H7 (cell line): Measurements from ENCODE around the gene MRPL37. TPM values are rescaled to one million over a fixed set of nuclear protein-coding genes. Genes with fewer than 3 reads are reported as not detected.
"Not testable (repeated sequence)": the region's sequence is repeated elsewhere in the genome, so short reads cannot be mapped to it uniquely, and the experiment has no call there.

Source experiments
- DNase-seq: peaks from one replicate; pipeline ENCODE4 v3.0.0; 2012
- H3K27me3 ChIP-seq: 2 replicates; pipeline ENCODE4 v1.6.0; 2011; ENCODE audit warnings: mild to moderate bottlenecking, low read length; ENCODE audit not compliant: control insufficient read depth, insufficient read depth
- H3K36me3 ChIP-seq: replicated peaks from 2 replicates; pipeline ENCODE4 v1.5.1; 2011; ENCODE audit warnings: low read length; ENCODE audit not compliant: control insufficient read depth, insufficient read depth
- H3K4me3 ChIP-seq: 2 replicates; pipeline ENCODE4 v1.5.1; 2011; ENCODE audit warnings: low read depth, mild to moderate bottlenecking, control low read depth, low read length, moderate library complexity; ENCODE audit not compliant: insufficient read depth
- total RNA-seq: library from RNA; depleted of rRNA; stranded (reverse); fragments of >200 nt; shearing (Covaris generic); gene quantifications from 2 replicates; pipeline ENCODE4 v1.2.3, GENCODE V29; 2014

MRPL37 gene
- total RNA-seq, 1 experiment from 2014 or later = 275 TPM

DNA sequence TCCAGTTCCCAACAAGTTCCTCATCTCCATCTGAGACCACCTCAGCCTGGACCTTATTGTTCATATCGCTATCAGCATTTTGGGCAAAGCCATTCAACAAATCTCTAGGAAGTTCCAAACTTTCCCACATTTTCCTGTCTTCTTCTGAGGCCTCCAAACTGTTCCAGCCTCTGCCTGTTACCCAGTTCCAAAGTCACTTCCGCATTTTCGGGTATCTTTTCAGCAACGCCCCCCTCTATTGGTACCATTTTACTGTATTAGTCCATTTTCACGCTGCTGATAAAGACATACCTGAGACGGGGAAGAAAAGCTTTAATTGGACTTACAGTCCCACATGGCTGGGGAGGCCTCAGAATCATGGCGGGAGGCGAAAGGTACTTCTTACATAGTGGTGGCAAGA is 33.6 kb upstream of the MRPL37 start:
- H3K36me3 ChIP-seq, H3K27me3 ChIP-seq, H3K4me3 ChIP-seq, DNase-seq: not testable (repeated sequence)

GRCh38 chr1:54167422-54168139 is 32.4 kb upstream of the MRPL37 start:
- DNase-seq = no peak
- Histone ChIP-seq H3K27me3 (no peaks in the 10 kb centered on the region), H3K4me3 (no peak overlapping the region)

GRCh38 chr1:54168206-54168965 is 31.6 kb upstream of the MRPL37 start:
- H3K36me3 ChIP-seq = no peaks in the 10 kb centered on the region
- no peak overlapping the region for H3K4me3 ChIP-seq
- H3K27me3 ChIP-seq = no peaks in the 10 kb centered on the region
- DNase-seq = no peak

More at GRCh38 chr1:54167422-54168139, 32.4 kb upstream of the MRPL37 start:
- no peaks in the 10 kb centered on the region for H3K36me3 ChIP-seq

GRCh38 chr1:54169068-54169467 is 30.9 kb upstream of the MRPL37 start:
- Histone ChIP-seq H3K4me3 (no peak overlapping the region), H3K36me3 (no peaks in the 10 kb centered on the region), H3K27me3 (no peaks in the 10 kb centered on the region)
- DNase-seq = no peak

DNA sequence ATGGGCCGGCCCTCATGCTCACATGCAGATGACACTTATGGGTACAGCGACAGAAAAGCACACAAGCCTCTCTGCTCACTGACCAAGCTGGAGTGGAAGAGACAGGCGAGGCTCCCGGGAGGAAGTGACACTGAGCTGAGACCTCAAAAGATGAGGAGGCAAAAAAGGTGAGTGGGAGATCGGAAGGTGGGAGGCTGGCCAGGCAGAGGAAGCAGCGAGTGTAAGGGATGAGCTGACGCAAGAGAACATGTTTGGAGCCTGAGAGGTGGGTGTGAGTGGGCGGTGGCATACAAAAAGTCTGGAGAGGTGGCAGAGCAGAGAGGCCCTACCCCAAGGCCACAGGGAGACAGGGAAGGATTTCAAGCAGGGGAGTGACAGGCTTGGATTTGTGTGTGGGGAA is 29.0 kb upstream of the MRPL37 start:
- no peak for DNase-seq
- H3K36me3 ChIP-seq = no peaks in the 10 kb centered on the region
- H3K4me3 ChIP-seq = no peak overlapping the region
- H3K27me3 ChIP-seq = no peaks in the 10 kb centered on the region; the same call in 1 of the 2 replicates

DNA sequence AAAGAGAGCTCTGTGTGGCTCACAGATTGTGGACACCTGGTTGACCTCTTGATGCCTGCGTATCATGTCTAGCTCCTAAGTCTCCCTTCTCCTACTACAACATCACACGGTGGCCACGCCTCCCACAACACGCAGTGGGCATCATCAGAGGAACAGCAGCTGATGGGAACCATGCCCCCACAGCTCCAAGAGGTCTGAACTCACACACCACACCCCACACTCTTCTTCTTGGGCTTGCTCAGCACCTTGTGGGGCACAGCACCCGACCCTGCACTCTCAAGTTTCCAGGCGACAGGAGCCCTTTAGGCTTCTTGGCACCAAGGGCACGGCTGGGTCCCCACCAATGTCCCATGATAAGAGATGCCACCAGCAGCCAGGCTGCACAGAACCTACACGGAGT is 28.4 kb upstream of the MRPL37 start:
- no peak for DNase-seq
- Histone ChIP-seq H3K4me3 (no peak overlapping the region), H3K27me3 (no peaks in the 10 kb centered on the region; the same call in 1 of the 2 replicates), H3K36me3 (no peaks in the 10 kb centered on the region)

GRCh38 chr1:54172614-54173599 is 27.1 kb upstream of the MRPL37 start:
- no peaks in the 10 kb centered on the region for H3K36me3 ChIP-seq
- no peak overlapping the region for H3K4me3 ChIP-seq
- H3K27me3 ChIP-seq = no peaks in the 10 kb centered on the region; the same call in 1 of the 2 replicates
- no peak for DNase-seq

DNA sequence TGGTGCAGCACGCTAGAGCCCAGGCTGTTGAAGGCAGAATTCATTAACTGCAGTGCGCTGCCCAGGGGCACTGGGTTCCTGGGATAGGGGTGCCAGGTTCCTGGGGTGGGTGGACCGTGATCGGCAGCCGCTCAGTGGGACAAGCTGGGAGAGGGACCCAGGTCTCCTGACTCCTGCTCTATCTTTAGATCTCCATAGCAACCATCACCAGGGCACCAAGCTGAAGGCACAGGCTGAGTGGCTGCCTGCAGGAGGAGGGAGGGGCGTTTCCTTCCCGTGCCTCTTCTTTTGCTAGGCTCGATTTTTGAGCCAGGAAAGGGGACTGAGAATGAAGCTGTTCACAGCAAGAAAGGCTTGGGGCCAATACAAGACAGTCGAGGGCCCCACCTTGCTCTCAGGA is 26.3 kb upstream of the MRPL37 start:
- Histone ChIP-seq H3K27me3 (no peaks in the 10 kb centered on the region; the same call in 1 of the 2 replicates), H3K36me3 (no peaks in the 10 kb centered on the region), H3K4me3 (no peak overlapping the region)
- no peak for DNase-seq

- Histone ChIP-seq H3K36me3 (no peaks in the 10 kb centered on the region), H3K4me3 (no peak overlapping the region), H3K27me3 (no peaks in the 10 kb centered on the region; the same call in 1 of the 2 replicates)
- DNase-seq = no peak
These were observed 25.9 kb upstream of the MRPL37 start for GRCh38 chr1:54174106-54174505.

GRCh38 chr1:54176621-54177327 is 23.2 kb upstream of the MRPL37 start:
- no peak overlapping the region for H3K4me3 ChIP-seq
- no peak for DNase-seq
- H3K36me3 ChIP-seq = no peaks in the 10 kb centered on the region
- H3K27me3 ChIP-seq = no peaks in the 10 kb centered on the region; the same call in 1 of the 2 replicates

DNA sequence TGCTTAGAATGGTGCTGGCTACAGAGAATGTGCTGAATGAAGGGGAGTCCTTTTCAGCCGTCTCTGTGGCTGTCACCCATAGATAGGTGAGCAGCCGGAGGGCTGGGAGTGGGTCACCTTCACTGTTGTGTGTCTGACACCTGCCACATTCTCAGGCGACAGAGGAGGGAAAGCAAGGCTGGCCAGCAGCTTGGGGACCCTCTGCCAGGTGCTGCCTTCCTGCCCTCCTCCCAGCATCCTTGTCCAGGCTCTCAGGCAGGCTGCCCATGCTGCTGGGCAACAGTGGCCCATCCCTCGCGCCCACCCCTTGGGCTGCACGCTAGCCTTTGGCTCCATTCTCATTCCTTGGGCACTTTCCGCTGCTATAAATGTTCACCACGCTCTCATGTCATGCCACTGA is 22.2 kb upstream of the MRPL37 start:
- H3K4me3 ChIP-seq = no peak overlapping the region
- no peaks in the 10 kb centered on the region for H3K36me3 ChIP-seq
- DNase-seq = no peak
- H3K27me3 ChIP-seq = no peaks in the 10 kb centered on the region; the same call in 1 of the 2 replicates

DNA sequence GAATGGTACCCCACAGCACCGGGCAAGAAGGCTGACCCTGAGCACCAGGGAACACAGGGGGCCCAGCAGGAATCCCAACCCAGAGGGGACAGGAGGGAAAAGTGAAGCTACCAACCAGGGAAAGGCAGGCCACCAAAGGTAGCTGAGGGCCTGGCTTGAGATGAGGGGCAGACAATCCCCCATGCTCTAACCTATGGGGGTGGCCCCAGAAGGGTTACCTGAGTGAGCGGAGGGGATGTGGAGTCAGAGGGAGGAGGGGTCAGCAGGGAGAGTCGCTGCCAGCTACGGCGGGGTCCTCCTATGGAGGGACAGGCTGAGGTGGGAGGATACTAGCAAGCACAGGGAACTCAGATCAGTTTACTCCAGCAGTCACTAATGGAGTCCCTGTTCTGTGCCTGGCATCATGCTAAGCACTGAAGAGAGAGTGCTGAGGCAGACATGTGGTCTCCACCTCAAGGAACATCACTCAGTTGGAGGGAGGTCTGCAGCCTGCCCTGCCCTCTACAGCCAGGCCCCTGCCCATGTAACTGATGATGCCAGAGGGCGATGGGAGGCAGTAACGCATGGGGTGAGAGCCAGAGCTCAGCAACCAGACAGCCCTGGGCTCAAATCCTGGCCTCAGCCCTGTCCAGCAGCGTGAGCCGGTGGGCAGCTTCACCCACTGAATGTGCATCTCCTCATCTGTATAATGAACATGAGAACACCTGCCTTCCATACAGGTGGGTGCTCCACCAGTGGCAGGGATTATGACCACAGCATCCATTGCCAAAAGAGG is 21.5 kb upstream of the MRPL37 start:
- no peak for DNase-seq
- H3K36me3 ChIP-seq = no peaks in the 10 kb centered on the region

GRCh38 chr1:54180701-54181360 is 19.1 kb upstream of the MRPL37 start:
- Histone ChIP-seq H3K27me3 (no peaks in the 10 kb centered on the region; the same call in 1 of the 2 replicates), H3K4me3 (no peak overlapping the region), H3K36me3 (no peaks in the 10 kb centered on the region)
- DNase-seq = no peak

More for the DNA sequence above, 21.5 kb upstream of the MRPL37 start:
- Histone ChIP-seq H3K4me3 (no peak overlapping the region), H3K27me3 (no peaks in the 10 kb centered on the region; the same call in 1 of the 2 replicates)
